ENCODE data around the gene EPB41L3. TPM values are rescaled to one million over a fixed set of nuclear protein-coding genes. Genes with fewer than 3 reads are reported as not detected.

EPB41L3 gene
- total RNA-seq, 4 donors from 2014 or later, result 63.4 to 146 (median 81.5) TPM

DNA sequence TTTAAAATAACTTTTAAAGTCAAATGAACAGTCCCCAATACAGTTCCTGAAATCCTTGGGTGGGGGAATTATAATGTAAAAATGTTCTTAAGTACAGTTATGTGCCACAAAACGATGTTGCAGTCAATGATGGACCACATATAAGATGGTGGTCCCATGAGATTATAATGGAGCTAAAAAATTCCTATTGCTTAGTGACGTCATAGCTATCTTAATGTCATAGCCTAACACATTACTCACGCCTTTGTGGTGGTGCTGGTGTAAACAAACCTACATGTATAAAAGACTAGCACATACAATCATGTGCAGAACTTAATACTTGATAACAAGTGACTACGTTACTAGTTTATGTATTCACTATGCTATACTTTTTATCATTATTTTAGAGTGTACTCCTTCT lies 109.4 kb downstream of the EPB41L3 start:
- Histone ChIP-seq H3K36me3 (peaks cover 0 to 20% (median 0%) of the 10 kb centered on the region in 3 donors), H3K4me3 (no peak overlapping the region), H3K27ac (no peak overlapping the region), H3K27me3 (no peaks in the 10 kb centered on the region), H3K4me1 (no peaks in the 10 kb centered on the region), H3K9me3 (no peaks in the 10 kb centered on the region)
- no peak for TF ChIP-seq EP300 (IDR thresholded peaks at IDR 0.05)
- WGBS, 2 donors, result 79 to 84% methylated on average over 4 of the region's 4 CpGs
- DNase-seq (ENCODE audit: low spot score in 2 of 2), result no peak

DNA sequence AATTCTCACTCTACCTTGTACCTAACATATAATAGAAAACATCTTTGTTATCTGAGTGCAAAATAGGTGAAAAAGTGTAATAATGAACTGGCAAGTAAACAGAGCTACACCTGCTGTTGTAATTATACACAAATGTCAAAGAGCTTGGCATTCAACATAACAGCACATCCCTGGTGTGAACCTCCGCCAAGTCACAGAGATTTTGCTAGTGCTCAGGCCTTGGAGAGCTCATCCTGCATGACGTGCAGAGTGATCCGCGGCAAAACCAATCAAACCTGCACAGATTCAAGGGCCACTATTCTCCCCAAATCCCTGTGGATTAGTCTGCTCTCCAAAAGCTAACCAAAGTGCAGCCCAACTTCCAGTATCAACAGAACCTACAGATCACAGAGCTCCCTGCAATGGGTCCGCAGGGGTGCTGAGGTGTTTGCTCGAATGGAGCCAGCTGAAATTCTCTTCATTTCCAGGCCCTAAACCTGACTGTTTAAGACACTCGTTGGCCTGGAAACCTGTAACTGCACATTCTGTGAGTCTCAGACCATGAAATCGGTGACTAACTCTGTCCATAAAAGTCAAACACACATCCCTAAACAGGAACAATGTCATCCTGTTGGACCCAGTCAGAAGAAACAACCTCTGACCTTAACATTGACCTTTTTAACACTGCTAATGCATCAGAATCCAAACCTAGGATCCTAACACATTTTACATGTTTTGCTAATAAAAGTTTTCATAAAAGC lies 111.8 kb downstream of the EPB41L3 start:
- peaks cover 0 to 16% (median 0%) of the 10 kb centered on the region in 3 donors for H3K36me3 ChIP-seq
- no peak overlapping the region for H3K27ac ChIP-seq
- H3K9me3 ChIP-seq, result no peaks in the 10 kb centered on the region
- H3K4me1 ChIP-seq, result no peaks in the 10 kb centered on the region
- no peaks in the 10 kb centered on the region for H3K27me3 ChIP-seq
- no peak for DNase-seq (ENCODE audit: low spot score in 2 of 2)
- WGBS, 2 donors, result 66 to 67% methylated on average over 8 of the region's 8 CpGs
- H3K4me3 ChIP-seq, result no peak overlapping the region
- TF ChIP-seq POLR2A (IDR thresholded peaks at IDR 0.05) (no peak), EP300 (IDR thresholded peaks at IDR 0.05) (no peak)
- TF ChIP-seq, protein P1, sequence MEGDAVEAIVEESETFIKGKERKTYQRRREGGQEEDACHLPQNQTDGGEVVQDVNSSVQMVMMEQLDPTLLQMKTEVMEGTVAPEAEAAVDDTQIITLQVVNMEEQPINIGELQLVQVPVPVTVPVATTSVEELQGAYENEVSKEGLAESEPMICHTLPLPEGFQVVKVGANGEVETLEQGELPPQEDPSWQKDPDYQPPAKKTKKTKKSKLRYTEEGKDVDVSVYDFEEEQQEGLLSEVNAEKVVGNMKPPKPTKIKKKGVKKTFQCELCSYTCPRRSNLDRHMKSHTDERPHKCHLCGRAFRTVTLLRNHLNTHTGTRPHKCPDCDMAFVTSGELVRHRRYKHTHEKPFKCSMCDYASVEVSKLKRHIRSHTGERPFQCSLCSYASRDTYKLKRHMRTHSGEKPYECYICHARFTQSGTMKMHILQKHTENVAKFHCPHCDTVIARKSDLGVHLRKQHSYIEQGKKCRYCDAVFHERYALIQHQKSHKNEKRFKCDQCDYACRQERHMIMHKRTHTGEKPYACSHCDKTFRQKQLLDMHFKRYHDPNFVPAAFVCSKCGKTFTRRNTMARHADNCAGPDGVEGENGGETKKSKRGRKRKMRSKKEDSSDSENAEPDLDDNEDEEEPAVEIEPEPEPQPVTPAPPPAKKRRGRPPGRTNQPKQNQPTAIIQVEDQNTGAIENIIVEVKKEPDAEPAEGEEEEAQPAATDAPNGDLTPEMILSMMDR (IDR thresholded peaks at IDR 0.05), result no peak

DNA sequence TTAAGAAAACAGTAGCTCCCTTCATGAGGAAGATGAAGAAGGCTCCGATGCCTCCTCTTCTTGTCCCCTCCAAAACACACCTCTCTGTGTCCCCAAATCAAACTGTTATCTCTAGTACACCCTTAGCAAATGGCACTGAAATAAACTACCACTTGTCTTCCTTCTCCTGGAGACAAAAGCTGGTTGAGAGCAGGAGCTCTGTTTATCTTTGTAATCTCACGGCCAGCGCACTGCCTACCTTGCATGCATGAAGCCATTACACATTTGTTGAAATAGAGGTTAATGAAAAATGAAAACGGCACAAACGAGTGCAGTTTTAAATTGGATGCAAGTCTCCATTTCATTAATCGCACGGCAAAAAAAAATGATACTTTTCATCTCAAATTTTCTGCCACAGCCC lies 113.7 kb downstream of the EPB41L3 start:
- Histone ChIP-seq H3K9me3 (no peaks in the 10 kb centered on the region), H3K36me3 (peaks cover 0 to 15% (median 0%) of the 10 kb centered on the region in 3 donors), H3K4me3 (no peak overlapping the region), H3K27ac (no peak overlapping the region), H3K27me3 (no peaks in the 10 kb centered on the region), H3K4me1 (no peaks in the 10 kb centered on the region)
- 90 to 91% methylated on average over 7 of the region's 7 CpGs for WGBS, 2 donors
- TF ChIP-seq, protein P1 (IDR thresholded peaks at IDR 0.05), result no peak
- no peak for TF ChIP-seq POLR2A (IDR thresholded peaks at IDR 0.05)
- no peak for TF ChIP-seq EP300 (IDR thresholded peaks at IDR 0.05)
- DNase-seq (ENCODE audit: low spot score in 2 of 2), result no peak

DNA sequence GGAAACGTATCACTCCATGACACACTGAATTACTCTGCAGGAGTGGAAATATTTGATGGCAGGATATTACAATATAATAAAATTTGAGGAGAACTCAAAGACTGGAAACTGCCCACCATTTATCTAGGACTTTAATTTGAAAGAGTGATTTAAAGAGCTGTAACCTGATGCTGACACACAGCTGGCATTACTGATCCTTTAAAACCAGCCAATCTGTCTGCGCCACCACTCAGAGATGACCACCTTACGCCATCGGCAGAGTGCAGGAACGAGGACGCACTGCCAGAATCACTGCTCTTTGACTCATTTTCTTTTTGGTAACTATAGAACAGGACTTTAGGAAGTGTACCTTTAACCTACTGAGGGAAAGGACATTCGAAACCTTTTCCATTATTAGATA lies 114.1 kb downstream of the EPB41L3 start:
- WGBS, 2 donors, result 86 to 92% methylated on average over 7 of the region's 7 CpGs
- Histone ChIP-seq H3K9me3 (no peaks in the 10 kb centered on the region), H3K4me3 (no peak overlapping the region), H3K27ac (no peak overlapping the region), H3K36me3 (peaks cover 0 to 15% (median 0%) of the 10 kb centered on the region in 3 donors), H3K4me1 (no peaks in the 10 kb centered on the region), H3K27me3 (no peaks in the 10 kb centered on the region)
- TF ChIP-seq, protein P1 (IDR thresholded peaks at IDR 0.05), result no peak
- TF ChIP-seq POLR2A (IDR thresholded peaks at IDR 0.05) (no peak), EP300 (IDR thresholded peaks at IDR 0.05) (no peak)
- no peak for DNase-seq (ENCODE audit: low spot score in 2 of 2)

DNA sequence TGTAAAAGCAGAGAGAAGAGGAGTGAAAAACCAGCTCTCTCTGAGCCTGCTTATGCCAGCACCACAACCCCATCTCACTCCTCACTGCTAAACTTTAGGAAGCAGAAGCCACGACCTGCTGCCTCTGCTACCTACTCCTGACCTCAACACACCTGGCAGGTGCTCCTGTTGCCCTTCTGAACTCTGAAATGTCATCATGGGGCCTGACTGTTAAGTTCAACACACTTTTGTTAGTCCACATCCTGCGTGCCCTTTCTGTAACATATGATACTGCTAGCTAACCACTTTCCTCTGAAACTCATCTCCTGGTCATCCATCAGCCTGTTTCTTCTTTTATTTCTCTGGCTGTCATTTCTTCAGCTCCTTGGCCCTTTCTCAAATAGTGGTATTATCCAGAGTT lies 118.1 kb downstream of the EPB41L3 start:
- WGBS, 2 donors, result 79 to 81% methylated on average over 2 of the region's 2 CpGs
- Histone ChIP-seq H3K4me1 (no peaks in the 10 kb centered on the region), H3K9me3 (no peaks in the 10 kb centered on the region), H3K4me3 (no peak overlapping the region), H3K36me3 (peaks cover 0 to 16% (median 0%) of the 10 kb centered on the region in 3 donors), H3K27me3 (no peaks in the 10 kb centered on the region), H3K27ac (no peak overlapping the region)
- TF ChIP-seq POLR2A (IDR thresholded peaks at IDR 0.05) (no peak), EP300 (IDR thresholded peaks at IDR 0.05) (no peak)
- TF ChIP-seq, protein P1 (IDR thresholded peaks at IDR 0.05), result no peak
- no peak for DNase-seq (ENCODE audit: low spot score in 2 of 2)
